Endothelial cell of umbilical vein (primary cell): Measurements from ENCODE around the gene CMIP.

ENCODE experiments used
- EZH2 ChIP-seq: IDR thresholded peaks from 2 replicates; pipeline ENCODE4 v1.6.1; 2012; ENCODE audit warnings: borderline replicate concordance, low read depth, mild to moderate bottlenecking, moderate library complexity, low read length, inconsistent platforms; ENCODE audit not compliant: severe bottlenecking
- POLR2AphosphoS5 ChIP-seq: IDR thresholded peaks from 2 replicates; pipeline ENCODE4 v1.6.1; 2012; ENCODE audit warnings: low read depth, mild to moderate bottlenecking, control low read depth, low read length, moderate library complexity; ENCODE audit not compliant: insufficient read depth
- TF ChIP-seq, protein P1 (sequence below): IDR thresholded peaks from 2 replicates; pipeline ENCODE4 v1.6.1; 2011; ENCODE audit not compliant: insufficient read depth, insufficient read length
- TF ChIP-seq, protein P2 (sequence below), 2 donors: IDR thresholded peaks; 1 replicate in 1 of 2; 2 replicates in 1 of 2; pipeline ENCODE4 v1.5.1; 2011; ENCODE audit warnings: low read length in 2 of 2, mild to moderate bottlenecking in 2 of 2, moderate library complexity in 2 of 2, control low read depth in 1 of 2, inconsistent platforms in 1 of 2, low read depth in 1 of 2; ENCODE audit not compliant: insufficient read depth in 1 of 2; ENCODE audit errors: extremely low read depth in 1 of 2

DNA sequence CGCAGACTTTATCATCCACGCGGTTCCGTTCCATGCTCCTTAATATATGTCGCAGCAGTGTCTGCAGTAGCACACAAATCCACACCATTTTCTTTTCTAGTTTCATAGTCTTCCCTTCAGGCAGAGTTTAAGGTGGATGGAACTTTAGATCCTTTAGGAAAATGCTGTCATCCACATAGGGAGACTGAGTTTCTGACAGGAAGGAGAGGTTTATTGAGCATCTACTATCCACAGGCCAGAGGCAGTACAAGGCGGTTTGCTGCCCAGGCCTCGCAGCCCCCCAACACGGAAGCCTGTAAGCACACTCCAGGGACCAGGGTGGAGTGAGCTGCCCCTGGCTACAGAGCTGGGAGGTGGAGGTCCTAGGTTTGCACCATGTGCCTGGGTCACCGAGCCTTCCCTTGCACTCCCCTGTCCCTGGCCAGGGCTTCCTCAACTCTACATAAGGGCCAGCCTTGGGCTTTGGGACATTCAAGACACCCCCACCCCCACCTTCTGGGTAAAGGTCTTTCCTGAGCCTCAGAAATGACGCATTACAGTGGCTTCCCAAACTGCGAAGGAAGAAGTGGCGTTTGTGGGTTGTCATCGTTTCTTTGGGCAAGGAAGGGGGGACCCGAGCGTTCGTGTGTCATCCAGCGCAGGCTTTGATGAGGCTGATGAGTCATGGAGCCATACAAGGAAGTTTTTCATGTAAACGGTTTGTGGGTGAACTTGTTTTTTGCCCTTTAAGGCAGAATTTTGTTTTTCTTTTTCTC is 188.0 kb downstream of the CMIP start:
- TF ChIP-seq POLR2AphosphoS5 (peak; percentile 23), EZH2 (no peak)
- TF ChIP-seq, protein P1, sequence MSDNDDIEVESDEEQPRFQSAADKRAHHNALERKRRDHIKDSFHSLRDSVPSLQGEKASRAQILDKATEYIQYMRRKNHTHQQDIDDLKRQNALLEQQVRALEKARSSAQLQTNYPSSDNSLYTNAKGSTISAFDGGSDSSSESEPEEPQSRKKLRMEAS = no peak
- TF ChIP-seq, protein P2, sequence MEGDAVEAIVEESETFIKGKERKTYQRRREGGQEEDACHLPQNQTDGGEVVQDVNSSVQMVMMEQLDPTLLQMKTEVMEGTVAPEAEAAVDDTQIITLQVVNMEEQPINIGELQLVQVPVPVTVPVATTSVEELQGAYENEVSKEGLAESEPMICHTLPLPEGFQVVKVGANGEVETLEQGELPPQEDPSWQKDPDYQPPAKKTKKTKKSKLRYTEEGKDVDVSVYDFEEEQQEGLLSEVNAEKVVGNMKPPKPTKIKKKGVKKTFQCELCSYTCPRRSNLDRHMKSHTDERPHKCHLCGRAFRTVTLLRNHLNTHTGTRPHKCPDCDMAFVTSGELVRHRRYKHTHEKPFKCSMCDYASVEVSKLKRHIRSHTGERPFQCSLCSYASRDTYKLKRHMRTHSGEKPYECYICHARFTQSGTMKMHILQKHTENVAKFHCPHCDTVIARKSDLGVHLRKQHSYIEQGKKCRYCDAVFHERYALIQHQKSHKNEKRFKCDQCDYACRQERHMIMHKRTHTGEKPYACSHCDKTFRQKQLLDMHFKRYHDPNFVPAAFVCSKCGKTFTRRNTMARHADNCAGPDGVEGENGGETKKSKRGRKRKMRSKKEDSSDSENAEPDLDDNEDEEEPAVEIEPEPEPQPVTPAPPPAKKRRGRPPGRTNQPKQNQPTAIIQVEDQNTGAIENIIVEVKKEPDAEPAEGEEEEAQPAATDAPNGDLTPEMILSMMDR (IDR thresholded peaks at IDR 0.05; ENCODE audit: extremely low read depth in 1 of 2, insufficient read depth in 1 of 2, low read depth in 1 of 2, low read length in 2 of 2) = no peak
